ENCODE measurements around the gene CALN1.
"Not testable (repeated sequence)": the region's sequence is repeated elsewhere in the genome, so short reads cannot be mapped to it uniquely, and the experiment has no call there.

The CALN1 gene

GRCh38 chr7:72266771-72267170, 145.4 kb downstream of the CALN1 start:
- no peak for DNase-seq (ENCODE audit: low read depth)

DNA sequence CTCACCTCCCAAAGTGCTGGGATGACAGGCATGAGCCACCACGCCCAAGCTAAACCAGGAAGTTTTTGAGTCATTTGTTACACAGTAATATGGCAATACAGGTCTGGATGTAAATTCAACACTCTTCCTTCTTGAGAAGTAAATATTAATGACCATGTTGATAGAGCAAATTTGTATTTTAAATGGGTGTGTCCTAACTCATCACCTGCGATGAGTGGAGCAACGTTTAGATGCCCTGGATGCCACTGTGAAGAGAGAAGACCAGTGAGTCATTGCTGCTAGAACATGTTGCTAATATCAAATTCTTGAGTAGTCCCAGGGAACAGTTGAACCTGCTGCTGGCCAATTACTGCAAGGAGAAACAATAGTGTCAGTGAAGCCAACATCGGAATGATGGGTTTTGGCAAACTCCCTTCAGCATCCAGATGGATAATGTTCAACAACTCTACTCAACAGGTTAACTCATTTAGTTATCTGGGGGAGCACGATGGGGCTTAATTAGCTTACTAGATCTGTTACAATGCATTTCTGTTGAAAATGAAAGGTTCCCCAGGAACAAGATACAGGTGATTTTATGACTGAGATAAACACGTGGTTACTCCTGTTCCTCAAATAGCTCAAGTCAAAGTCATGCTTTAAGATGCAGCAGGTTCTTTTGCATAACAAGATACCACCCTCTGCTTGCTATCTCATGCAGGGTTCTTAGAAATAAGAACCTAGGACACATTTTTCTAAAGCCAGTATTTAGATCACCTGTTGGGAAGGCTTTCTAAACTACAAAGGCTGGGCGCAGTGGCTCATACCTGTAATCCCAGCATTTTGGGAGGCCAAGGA, 146.8 kb downstream of the CALN1 start:
- DNase-seq (ENCODE audit: low read depth) = no peak

GRCh38 chr7:72260406-72260805, 151.7 kb downstream of the CALN1 start:
- DNase-seq (ENCODE audit: low read depth) = no peak

DNA sequence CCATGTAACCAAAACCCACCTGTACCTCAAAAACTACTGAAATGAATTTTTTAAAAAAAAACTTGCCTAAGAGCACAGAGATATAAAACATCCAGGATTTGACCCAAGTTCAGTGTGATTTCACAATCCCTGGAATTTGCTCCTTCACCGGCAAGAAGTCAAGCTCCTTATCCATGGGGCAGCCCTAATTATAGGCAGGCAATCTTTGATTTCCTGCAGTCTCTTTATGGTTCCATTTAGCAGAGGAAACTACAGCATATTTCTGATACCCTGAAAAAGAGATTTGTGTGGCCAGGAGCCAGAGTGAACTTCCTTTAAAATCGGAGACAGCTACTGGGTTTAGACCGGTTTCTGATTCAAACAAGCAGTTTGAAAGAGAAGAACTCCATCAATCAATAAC, 154.1 kb downstream of the CALN1 start:
- no peak for DNase-seq (ENCODE audit: low read depth)

- no peak for DNase-seq (ENCODE audit: low read depth)
Observed at GRCh38 chr7:72254455-72254854, 157.7 kb downstream of the CALN1 start.

DNA sequence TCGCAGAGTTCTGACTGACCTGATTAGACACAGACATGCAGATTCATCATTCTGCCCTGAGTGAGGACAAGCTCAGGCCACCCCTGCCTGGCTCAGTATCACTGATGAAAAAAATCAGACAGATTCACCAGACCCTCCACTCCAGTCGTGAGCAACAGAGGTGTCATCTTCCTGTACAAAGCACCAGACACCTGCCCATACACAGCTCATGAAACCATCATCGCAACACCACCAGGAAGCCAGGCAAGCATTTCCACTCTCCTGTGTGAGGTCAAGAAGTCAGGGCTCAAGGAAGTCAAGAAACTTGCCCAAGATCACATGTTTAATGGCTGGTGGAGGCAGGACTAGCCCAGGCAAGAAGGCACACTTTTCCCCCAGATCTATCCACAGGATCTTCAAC, 163.0 kb downstream of the CALN1 start:
- DNase-seq (ENCODE audit: low read depth) = no peak

- DNase-seq (ENCODE audit: low read depth) = no peak
Observed at GRCh38 chr7:72244826-72245398, 167.2 kb downstream of the CALN1 start.

- no peak for DNase-seq (ENCODE audit: low read depth)
Observed at GRCh38 chr7:72243329-72243728, 168.8 kb downstream of the CALN1 start.

GRCh38 chr7:72235351-72235750, 176.8 kb downstream of the CALN1 start:
- no peak for DNase-seq (ENCODE audit: low read depth)

GRCh38 chr7:72234086-72234485, 178.1 kb downstream of the CALN1 start:
- DNase-seq (ENCODE audit: low read depth) = no peak

GRCh38 chr7:72230281-72230680, 181.9 kb downstream of the CALN1 start:
- no peak for DNase-seq (ENCODE audit: low read depth)

DNA sequence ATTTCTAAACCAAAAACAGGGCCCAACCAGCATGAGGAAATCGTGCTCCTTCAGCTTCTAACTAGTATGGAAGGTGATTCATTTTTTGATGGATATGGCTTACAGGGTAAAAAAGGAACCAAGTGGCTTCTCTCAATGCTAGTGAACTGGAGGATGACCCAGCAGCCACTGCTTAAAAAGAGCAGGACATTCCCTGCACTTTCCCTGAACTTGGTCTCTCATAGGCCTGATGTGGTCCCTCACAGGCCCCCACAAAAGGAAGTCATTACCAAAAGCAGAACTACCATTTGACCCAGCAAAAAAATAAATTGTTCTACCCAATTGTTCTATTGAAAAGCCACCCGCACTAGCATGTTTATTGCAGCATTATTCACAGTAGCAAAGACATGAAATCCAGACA, 188.8 kb downstream of the CALN1 start:
- DNase-seq (ENCODE audit: low read depth) = no peak

GRCh38 chr7:72222136-72222535, 190.0 kb downstream of the CALN1 start:
- no peak for DNase-seq (ENCODE audit: low read depth)

DNA sequence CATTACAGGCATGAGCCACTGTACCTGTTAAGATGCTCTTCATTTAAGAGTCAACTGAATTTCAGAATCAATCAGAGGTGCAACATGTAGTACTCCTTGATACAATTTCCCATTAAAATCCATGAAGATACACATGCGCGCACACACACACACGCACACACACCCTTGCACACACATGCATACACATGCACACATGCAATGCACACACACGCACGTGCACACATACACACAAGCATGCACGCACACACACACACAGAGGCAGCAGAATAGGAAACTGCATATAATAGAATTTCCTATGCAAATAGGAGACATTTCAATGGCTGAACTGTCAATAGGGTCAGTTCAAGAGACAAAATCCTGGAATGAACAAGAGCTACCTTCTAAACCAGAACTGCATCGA, 192.6 kb downstream of the CALN1 start:
- DNase-seq (ENCODE audit: low read depth) = no peak

DNA sequence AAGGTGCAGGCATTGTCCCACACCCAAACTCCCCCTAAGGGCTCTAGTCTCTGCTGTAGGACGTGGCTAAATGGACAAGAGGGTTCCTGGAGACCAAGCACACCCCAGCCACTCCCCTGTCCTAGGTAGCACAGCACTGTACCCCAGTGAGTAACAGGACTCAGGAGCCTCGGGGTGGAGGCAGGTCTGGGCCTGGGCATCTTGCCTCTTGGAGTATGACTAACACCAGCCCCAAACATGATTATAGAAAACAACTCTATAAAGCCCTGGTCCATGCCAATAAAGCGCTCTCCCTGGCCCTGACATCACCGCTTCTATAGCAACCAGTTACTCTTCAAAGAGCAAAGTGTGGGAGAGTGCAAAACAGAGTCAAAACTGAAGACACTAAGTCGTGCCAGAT, 195.0 kb downstream of the CALN1 start:
- DNase-seq (ENCODE audit: low read depth) = no peak

GRCh38 chr7:72213769-72214168, 198.4 kb downstream of the CALN1 start:
- DNase-seq (ENCODE audit: low read depth) = no peak

GRCh38 chr7:72213081-72213480, 199.1 kb downstream of the CALN1 start:
- no peak for DNase-seq (ENCODE audit: low read depth)

DNA sequence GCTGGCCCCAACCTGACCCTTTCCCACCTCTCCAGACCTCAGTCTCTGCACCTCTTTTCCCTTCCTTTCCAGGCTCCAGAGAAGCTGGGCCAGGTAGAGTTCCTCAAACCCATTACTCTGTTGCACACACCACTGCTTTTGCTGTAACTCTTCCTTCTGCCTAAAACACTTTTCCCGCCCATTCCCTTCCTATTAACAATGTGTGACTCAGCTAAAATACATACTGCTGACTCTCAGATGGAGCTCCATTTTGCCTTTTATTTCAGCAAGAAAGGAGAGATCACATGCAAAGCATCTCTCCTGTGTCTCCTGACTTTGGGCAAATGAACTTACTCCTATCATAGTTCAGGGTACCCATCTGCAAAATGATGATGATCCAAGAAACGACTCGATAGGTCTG, 201.0 kb downstream of the CALN1 start:
- no peak for DNase-seq (ENCODE audit: low read depth)

- not testable (repeated sequence) for DNase-seq (ENCODE audit: low read depth)
Observed at GRCh38 chr7:72209006-72209405, 203.1 kb downstream of the CALN1 start.

DNA sequence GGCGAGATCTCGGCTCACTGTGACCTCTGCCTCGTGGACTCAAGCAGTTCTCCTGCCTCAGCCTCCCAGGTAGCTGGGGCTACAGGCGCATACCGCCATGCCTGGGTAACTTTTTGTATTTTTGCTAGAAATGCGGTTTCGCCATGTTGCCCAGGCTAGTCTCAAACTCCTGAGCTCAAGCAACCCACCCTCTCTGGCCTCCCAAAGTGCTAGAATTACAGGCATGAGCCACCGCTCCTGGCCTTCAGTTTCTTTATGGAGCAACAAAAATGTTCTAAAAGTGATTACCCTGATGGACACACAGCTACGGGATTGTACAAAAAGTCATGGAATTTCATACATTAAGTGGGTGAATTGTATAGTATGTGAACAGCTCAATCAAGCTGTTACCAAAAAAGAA, 216.0 kb downstream of the CALN1 start:
- no peak for DNase-seq (ENCODE audit: low read depth)

DNA sequence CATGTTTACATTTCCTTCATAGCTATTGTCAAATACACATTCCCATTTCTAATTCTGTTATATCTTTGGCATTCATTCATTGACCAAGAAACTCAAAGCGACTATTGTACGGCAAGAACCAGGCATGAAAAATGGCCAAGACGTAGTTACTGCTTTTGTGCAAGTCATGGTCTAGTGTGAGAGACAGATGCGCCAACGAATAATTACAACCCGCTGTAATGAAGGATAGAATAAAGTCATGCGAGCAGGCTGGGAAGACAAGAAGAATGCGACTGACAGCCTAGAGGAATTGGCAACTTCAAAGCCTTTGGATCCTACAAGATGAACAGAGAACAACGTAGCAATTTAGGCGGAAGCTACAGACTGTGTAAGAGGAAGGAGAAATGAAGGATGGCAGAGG, 221.2 kb downstream of the CALN1 start:
- DNase-seq (ENCODE audit: low read depth) = no peak

DNA sequence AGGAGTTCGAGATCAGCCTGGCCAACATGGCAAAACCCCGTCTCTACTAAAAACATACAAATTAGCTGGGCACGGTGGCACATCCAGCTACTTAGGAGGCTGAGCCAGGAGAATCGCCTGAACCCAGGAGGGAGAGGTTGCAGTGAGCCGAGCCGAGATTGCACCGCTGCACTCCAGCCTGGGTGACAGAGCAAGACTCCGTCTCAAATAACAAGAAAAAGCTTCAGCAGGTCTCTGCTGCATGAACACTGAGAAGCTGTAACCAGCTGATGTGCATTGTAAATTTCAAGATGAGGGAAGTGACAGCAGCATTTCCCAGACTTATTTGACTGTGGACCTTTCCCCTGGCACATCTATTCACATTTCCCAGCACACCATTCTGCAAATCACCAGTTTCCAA, 222.0 kb downstream of the CALN1 start:
- DNase-seq (ENCODE audit: low read depth) = no peak

DNA sequence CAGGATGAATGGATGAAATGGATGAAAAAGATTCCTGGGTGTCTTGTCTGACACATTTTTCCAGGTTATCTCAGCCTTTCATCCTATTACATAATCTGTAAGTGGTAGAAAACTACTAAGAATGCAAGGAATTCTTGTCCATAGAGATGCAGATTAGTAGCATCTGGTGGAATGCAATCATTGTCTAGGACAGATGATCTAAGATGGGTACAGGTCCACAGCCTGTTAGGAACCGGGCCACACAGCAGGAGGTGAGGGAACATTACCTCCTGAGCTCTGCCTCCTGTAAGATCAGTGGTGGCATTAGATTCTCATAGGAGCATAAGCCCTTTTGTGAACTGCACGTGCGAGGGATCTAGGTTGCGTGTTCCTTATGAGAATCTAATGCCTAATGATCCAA, 225.0 kb downstream of the CALN1 start:
- no peak for DNase-seq (ENCODE audit: low read depth)

DNA sequence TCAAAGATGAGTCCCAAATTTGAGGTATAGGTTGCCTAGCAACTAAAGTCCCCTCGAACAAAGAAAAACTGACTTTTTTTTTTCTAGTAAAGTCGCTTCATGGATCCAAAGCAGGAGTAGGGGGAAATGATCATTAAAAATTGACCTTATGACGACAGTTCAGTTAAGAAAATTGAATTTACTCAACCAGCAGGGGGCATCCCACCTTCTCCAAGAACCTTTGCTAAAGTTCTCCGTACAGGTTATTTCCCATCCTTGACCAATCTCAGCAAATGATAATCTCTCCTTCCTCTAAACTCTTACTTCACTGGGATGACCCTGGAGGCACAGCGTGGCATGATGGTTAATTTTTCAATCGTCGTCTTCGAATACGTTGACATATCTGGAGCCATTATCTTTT, 228.3 kb downstream of the CALN1 start:
- no peak for DNase-seq (ENCODE audit: low read depth)
